ENCODE measurements around the gene MDGA2.

Gene MDGA2

DNA sequence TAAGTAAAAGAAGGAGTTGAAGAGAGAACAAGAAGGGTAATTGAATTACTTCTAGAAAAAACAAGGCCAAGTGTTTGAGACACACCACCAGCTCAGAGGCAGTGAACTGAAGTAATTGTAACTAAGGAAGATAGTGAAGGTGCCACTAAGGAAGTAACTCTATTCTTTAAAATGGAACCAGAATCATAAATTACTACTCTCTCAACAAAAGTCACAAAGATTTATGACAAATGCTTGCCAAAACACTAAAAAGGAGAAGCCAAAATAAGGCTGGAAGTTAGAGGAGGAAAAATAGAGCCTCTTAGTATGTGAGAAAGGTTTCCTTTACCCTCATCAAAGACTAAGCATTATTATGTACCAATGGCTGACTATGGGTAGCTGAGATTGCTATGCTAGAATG is 208.5 kb downstream of the MDGA2 start:
- no peaks in the 10 kb centered on the region for H3K36me3 Mint-ChIP-seq
- no peak overlapping the region for H3K27ac Mint-ChIP-seq

DNA sequence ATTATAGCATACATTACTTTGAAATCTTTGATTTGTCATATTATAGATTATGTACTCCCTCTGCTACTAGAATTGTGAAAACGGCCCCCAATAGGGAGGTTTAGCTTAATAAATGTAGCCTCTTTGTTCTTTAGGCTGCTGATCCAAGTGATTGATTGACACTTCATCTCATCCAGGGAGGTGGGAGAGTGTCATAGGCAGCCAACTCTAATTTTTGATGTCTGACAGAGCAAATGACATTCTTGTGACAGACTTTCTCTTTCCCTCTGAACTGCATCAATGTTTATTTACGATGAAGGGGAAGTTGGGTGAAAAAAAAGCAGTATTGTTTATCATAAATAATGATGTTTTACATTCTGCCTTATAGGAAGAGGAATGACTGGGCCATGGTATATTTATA is 221.4 kb downstream of the MDGA2 start:
- H3K36me3 Mint-ChIP-seq = no peaks in the 10 kb centered on the region
- no peak overlapping the region for H3K27ac Mint-ChIP-seq
- H3K27me3 Mint-ChIP-seq = no peaks in the 10 kb centered on the region
- H3K4me1 Mint-ChIP-seq = no peaks in the 10 kb centered on the region
- no peak overlapping the region for H3K4me3 Mint-ChIP-seq
- H3K9me3 Mint-ChIP-seq = peaks cover 4% of the 10 kb centered on the region

More for the DNA sequence above, 208.5 kb downstream of the MDGA2 start:
- H3K4me1 Mint-ChIP-seq = no peaks in the 10 kb centered on the region
- H3K9me3 Mint-ChIP-seq = peaks cover 16% of the 10 kb centered on the region
- H3K4me3 Mint-ChIP-seq = no peak overlapping the region
- no peaks in the 10 kb centered on the region for H3K27me3 Mint-ChIP-seq

DNA sequence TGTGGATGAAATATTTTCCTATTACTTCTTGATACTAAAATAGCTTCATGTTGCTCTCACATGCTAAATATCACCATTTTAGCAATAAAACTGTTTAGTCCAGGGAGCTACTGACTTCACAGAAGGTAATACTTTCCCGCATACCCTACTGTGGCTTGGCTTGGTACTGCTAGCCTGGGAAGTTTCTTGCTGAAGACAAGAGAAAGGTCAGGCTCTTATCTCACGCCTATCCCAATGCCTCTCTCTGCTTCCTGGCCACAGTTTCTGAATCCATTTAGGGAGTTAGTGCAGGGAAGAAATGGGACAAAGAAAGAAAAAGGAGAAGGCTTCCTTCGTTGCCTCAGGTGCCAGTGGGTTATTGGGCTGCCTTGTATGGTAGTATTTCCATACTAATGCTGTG is 228.3 kb downstream of the MDGA2 start:
- no peak overlapping the region for H3K4me3 Mint-ChIP-seq
- H3K27me3 Mint-ChIP-seq = no peaks in the 10 kb centered on the region
- H3K36me3 Mint-ChIP-seq = no peaks in the 10 kb centered on the region
- no peak overlapping the region for H3K27ac Mint-ChIP-seq
- H3K4me1 Mint-ChIP-seq = no peaks in the 10 kb centered on the region
- no peaks in the 10 kb centered on the region for H3K9me3 Mint-ChIP-seq

DNA sequence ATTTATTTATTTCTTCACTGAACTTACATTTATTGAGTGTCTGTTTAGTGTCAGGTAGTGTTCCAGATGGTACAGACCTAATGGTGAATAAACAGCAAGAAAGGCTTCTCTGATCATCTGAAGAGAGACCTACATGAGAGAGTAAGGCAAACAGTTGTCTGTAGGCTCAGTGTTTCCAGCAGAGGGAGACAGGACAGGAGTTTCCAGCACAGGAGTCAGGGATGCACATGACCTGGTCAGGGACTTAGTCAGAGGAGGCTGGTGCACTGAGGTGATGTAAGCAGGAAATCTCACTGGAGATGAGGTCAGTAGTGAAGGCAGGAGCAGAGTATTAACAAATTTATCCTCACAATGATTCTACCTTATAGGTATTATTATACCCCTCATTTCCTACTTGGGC is 233.2 kb downstream of the MDGA2 start:
- no peak overlapping the region for H3K4me3 Mint-ChIP-seq
- H3K36me3 Mint-ChIP-seq = no peaks in the 10 kb centered on the region
- no peaks in the 10 kb centered on the region for H3K27me3 Mint-ChIP-seq
- H3K27ac Mint-ChIP-seq = no peak overlapping the region
- peaks cover 4% of the 10 kb centered on the region for H3K9me3 Mint-ChIP-seq
- H3K4me1 Mint-ChIP-seq = no peaks in the 10 kb centered on the region

DNA sequence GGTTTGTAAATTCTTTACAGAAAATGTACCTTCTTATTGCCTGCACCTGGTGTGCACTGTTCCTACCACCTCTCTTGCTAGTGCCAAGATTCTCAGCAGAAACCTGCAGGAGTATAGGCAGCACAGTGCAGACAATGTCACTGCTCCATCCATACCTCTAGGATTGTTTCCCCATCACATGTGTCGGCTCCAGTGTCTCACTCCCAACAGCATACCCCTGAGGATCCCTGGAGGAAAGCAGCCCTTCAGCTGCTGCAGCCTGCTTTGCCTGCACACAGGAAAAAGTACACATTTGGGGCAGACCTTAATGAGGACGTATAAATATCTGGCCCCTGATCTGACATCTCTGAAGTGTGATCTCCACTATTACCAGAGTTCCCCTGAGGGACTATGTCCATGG is 235.5 kb downstream of the MDGA2 start:
- H3K27me3 Mint-ChIP-seq = no peaks in the 10 kb centered on the region
- H3K36me3 Mint-ChIP-seq = no peaks in the 10 kb centered on the region
- peaks cover 4% of the 10 kb centered on the region for H3K9me3 Mint-ChIP-seq
- no peaks in the 10 kb centered on the region for H3K4me1 Mint-ChIP-seq
- H3K27ac Mint-ChIP-seq = no peak overlapping the region
- H3K4me3 Mint-ChIP-seq = no peak overlapping the region

DNA sequence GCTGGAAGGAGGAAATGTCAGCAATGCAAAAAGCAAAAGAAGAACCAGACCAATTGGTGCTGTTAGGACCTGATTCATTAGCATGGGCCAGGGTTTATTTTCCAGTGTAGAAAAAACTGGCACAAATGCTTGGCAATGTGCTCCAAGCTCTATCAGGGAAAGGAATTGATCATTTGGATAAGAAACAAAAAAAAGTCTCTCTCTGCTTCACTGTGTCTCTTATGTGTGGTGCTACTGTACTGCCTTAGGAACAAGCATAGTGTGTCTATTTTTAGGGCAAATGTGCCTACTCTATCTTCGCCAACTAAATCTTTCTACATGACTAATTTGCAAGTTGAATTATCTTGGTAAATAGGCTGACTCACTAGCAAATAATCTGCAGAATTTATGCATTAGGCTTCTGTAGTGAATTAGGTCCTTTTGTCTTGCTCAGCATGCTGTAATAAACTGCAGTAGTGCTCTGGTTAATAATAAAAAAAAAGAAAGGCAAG is 236.7 kb downstream of the MDGA2 start:
- H3K4me3 Mint-ChIP-seq = no peak overlapping the region
- no peaks in the 10 kb centered on the region for H3K4me1 Mint-ChIP-seq
- no peaks in the 10 kb centered on the region for H3K36me3 Mint-ChIP-seq
- H3K27me3 Mint-ChIP-seq = no peaks in the 10 kb centered on the region
- no peak overlapping the region for H3K27ac Mint-ChIP-seq
- peaks cover 4% of the 10 kb centered on the region for H3K9me3 Mint-ChIP-seq

DNA sequence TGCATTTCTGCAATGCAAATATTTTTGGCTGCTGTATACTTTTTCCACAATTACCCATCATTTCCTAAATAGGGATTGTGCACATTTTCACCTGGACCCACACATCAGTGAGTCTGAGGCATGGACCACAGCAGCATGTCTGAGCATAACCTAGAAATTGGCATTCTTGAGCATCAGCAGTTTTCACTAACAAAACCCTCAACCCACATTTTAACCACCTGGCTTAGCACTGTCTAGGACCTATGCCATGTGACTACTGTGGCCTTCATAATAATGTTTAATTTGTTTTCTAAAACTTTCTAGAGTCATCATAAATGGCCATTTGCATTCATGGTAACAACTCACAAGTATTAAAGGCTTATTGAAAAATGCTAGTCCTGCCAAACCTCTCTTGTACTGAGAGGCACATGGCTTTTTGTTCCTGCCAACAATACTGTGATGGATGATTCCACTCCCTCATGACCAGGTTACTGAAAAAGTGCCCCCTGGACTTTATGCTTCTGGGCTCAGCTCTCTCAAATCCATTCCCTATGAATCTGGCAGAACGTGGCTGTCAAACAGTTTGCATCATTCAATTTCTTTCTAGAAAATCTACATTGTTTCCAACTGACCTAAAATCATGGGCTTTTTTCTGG is 240.0 kb downstream of the MDGA2 start:
- no peaks in the 10 kb centered on the region for H3K9me3 Mint-ChIP-seq
- no peaks in the 10 kb centered on the region for H3K4me1 Mint-ChIP-seq
- no peak overlapping the region for H3K4me3 Mint-ChIP-seq
- H3K36me3 Mint-ChIP-seq = no peaks in the 10 kb centered on the region
- H3K27me3 Mint-ChIP-seq = no peaks in the 10 kb centered on the region
- H3K27ac Mint-ChIP-seq = no peak overlapping the region

DNA sequence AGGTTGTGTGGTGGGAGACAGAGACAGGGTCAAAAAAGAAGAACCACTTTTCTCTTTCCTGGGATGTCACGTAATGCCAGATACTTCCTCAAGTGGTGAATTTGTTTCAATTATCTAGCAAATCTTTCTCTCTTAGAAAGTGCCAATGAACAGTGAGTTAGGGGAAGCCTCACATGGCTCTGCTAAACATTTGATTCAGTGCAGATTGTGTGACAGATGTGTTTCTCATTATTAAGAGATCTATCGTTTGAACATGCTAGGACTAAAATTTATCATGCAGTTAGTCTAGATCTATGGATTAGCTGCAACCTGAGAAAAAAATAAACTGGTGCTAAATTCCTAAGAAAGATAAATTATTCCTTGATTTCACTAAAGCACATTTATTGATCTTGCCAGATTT is 247.8 kb downstream of the MDGA2 start:
- no peak overlapping the region for H3K27ac Mint-ChIP-seq

DNA sequence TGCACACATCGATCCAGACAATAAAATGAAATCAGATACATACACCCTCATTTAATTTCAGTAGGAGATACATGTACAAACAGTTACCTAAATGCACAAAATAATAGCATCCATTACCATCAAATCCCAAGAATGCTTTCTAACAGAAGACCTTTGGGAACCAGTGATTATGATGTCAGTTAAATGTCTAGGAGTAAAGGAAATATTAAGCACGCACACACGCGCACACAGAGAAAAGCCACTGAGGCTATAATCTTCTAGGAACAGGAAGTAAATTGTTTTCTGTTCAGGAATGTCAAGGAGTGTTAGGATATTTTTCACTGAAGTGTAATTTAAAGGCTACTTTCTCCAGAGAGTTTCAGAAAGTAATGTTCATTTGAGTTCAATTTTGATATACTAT is 250.1 kb downstream of the MDGA2 start:
- H3K27me3 Mint-ChIP-seq = no peaks in the 10 kb centered on the region
- H3K4me3 Mint-ChIP-seq = no peak overlapping the region
- no peak overlapping the region for H3K27ac Mint-ChIP-seq
- H3K9me3 Mint-ChIP-seq = no peaks in the 10 kb centered on the region
- H3K4me1 Mint-ChIP-seq = no peaks in the 10 kb centered on the region
- no peaks in the 10 kb centered on the region for H3K36me3 Mint-ChIP-seq

More for the DNA sequence above, 247.8 kb downstream of the MDGA2 start:
- Mint-ChIP-seq H3K9me3 (no peaks in the 10 kb centered on the region), H3K4me3 (no peak overlapping the region), H3K36me3 (no peaks in the 10 kb centered on the region), H3K4me1 (no peaks in the 10 kb centered on the region), H3K27me3 (no peaks in the 10 kb centered on the region)

DNA sequence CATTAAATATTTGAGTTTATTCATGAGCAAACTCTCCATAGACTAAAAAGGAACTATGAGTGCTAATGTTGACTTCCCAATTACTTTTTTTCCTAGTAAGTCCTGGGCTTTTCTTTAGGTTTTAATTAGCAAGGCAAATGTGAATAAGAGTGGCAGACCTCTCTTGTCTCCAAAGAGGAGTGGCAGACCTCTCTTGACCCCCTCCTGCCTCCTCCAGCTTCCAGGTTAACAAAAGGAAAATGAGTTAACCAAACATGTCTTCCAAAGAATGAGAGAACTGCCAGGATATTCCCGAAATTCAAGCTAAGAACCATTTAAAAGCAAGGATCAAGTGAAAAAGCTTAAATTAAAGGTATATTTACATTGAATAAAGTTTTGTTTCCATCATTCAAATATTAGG is 253.2 kb downstream of the MDGA2 start:
- no peaks in the 10 kb centered on the region for H3K27me3 Mint-ChIP-seq
- H3K4me1 Mint-ChIP-seq = no peaks in the 10 kb centered on the region
- no peaks in the 10 kb centered on the region for H3K9me3 Mint-ChIP-seq
- no peak overlapping the region for H3K27ac Mint-ChIP-seq
- H3K36me3 Mint-ChIP-seq = no peaks in the 10 kb centered on the region
- no peak overlapping the region for H3K4me3 Mint-ChIP-seq

DNA sequence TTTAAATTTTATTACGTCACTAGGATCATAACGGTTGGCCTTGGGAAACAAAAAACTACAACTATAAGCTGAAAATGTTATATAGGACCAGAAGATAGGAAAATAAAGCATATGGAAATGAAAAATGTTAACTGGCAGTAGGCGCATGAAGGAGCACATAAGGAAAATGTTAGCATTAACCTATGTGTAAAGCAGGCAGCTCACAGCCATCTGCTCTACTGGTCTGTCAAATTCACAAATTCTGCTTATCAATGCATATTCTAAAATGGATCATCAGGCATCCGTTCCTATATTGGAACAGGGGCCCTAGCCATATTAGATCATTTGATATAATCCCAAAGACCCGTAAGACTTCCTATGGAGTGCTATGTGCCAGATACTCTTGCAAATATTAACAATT is 263.9 kb downstream of the MDGA2 start:
- H3K27me3 Mint-ChIP-seq = no peaks in the 10 kb centered on the region
- peaks cover 4% of the 10 kb centered on the region for H3K9me3 Mint-ChIP-seq

DNA sequence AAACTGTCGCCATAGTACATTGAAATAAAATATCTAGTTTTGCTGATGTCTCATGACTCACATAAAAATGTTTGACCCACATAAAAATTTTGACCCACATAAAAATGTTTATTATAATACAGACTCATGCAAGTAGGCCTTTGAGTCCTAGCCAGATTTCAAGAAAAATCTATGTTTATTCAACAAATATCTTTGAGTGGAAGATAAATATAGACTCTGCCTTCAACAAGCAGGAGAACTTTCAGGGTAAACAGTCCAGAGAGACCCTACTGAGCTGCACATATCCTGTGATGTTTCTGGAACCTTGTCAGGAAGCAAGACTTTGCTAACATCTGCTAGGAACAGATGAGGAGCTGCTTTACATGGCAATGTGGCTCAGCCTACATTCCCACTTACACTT is 283.1 kb downstream of the MDGA2 start:
- no peak overlapping the region for H3K4me3 Mint-ChIP-seq
- no peaks in the 10 kb centered on the region for H3K36me3 Mint-ChIP-seq
- no peaks in the 10 kb centered on the region for H3K9me3 Mint-ChIP-seq
- H3K4me1 Mint-ChIP-seq = no peaks in the 10 kb centered on the region
- no peaks in the 10 kb centered on the region for H3K27me3 Mint-ChIP-seq
- no peak overlapping the region for H3K27ac Mint-ChIP-seq

More for the DNA sequence above, 263.9 kb downstream of the MDGA2 start:
- no peak overlapping the region for H3K27ac Mint-ChIP-seq
- no peak overlapping the region for H3K4me3 Mint-ChIP-seq
- no peaks in the 10 kb centered on the region for H3K4me1 Mint-ChIP-seq
- H3K36me3 Mint-ChIP-seq = no peaks in the 10 kb centered on the region

DNA sequence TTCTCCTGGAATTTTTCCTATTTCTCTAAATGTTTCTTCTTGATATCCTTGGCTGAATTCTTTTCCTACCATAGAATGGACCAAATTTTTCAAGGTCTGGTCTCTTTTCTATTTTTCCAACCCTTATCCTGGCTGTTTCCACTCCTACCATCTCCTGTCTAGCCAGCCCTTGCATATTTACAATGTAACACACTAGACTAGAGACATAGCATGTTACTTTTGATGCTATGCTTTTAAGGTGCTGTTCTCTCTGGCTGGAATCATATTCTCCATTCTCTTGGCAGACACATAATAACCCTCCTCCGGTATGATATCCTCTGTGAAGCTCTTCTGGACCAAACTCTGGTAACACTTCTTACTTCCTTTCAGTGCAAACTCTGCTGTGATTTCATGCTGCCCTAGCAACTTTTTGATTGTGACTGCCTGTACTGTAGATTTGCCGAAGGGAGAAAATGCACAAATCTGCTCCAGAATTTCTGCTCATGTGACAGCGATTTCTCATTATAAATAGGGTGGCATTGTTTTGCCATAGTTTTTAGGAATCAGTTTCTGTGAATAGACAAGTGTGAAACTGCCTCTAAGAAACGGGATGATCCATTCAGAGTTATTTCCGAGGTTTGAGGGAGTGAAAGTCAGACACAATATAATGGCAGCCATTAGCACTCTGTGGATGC is 284.4 kb downstream of the MDGA2 start:
- no peaks in the 10 kb centered on the region for H3K4me1 Mint-ChIP-seq
- no peaks in the 10 kb centered on the region for H3K36me3 Mint-ChIP-seq
- H3K4me3 Mint-ChIP-seq = no peak overlapping the region
- no peaks in the 10 kb centered on the region for H3K9me3 Mint-ChIP-seq
- no peak overlapping the region for H3K27ac Mint-ChIP-seq
- H3K27me3 Mint-ChIP-seq = no peaks in the 10 kb centered on the region

DNA sequence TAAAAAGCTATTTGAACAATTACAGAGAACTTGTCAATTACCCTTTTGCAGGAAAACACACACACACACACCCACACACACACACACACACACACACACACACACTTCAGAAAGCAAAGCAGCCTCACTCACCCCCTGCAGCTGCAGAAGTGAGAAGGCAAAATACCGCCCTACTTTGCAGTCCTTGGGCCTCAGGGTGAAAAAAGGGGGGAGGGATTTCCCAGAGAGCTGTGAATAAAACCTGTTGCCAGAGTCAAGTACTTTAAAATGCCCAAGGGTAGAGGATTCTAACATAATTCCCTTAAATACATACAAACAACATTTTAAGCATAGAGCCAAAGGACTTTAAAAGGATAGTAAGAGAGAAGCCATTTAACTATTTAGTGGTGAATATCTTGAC is 285.9 kb downstream of the MDGA2 start:
- no peaks in the 10 kb centered on the region for H3K9me3 Mint-ChIP-seq

DNA sequence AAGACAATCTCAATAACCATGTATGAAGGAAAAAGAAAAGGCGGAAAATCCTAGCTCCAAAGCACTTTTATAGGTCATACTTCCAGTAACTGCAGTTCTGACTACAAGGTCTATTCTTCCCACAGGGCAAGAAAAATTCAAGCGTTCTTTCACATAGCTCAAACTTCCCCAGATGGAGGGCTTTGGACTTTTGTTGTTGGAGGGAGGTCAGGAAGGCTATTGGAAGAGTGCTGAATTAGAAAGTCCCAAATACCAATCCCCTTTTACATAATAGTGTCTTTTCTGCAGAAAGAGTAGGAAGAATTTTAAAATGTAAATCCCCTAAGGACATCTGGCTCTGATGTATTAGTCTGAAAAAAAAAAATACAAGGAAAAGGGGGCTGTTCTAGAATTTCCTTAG is 309.4 kb downstream of the MDGA2 start:
- no peak overlapping the region for H3K27ac Mint-ChIP-seq
- no peaks in the 10 kb centered on the region for H3K4me1 Mint-ChIP-seq
- H3K27me3 Mint-ChIP-seq = no peaks in the 10 kb centered on the region
- no peak overlapping the region for H3K4me3 Mint-ChIP-seq
- peaks cover 5% of the 10 kb centered on the region for H3K9me3 Mint-ChIP-seq
- H3K36me3 Mint-ChIP-seq = no peaks in the 10 kb centered on the region

More for the DNA sequence above, 285.9 kb downstream of the MDGA2 start:
- no peaks in the 10 kb centered on the region for H3K27me3 Mint-ChIP-seq
- H3K36me3 Mint-ChIP-seq = no peaks in the 10 kb centered on the region
- H3K4me1 Mint-ChIP-seq = no peaks in the 10 kb centered on the region
- H3K27ac Mint-ChIP-seq = no peak overlapping the region
- no peak overlapping the region for H3K4me3 Mint-ChIP-seq

DNA sequence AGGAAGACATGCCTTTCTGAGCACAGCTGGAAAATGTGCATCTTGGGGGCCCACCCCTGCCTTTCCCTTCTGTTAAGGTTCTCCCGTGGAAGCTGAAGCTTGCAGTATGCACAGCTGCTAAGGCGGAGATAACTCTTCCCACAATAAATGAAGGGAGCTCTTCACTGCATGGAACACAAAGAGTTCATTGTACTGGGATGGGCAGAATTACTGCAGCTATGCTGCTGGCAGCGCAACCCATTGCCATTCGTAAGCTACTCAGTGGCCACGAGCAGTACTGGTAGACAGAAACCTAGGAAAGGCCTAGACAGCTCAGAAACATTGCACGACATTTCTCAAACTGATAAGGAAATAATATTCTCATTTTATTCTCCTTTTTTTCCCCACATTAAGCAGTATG is 310.2 kb downstream of the MDGA2 start:
- H3K4me1 Mint-ChIP-seq = no peaks in the 10 kb centered on the region

DNA sequence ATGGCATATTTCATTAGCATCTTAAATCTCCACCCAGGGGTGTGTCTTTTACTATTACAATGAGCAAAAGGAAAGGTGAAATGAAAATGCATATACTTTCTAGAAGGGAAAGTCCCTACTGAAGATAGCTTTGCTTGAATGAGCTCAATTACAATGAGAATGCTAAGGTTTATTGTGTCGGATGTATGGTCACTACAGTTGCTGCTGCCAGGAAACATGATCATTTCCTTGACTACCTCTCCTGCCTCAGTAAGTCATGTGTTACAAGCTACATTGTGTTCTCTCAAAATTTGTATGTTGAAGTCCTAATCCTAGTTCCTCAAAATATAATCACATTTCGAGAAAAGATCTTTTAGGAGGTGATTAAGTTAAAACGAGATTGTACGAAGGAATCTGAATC is 322.2 kb downstream of the MDGA2 start:
- H3K9me3 Mint-ChIP-seq = peaks cover 2% of the 10 kb centered on the region
- H3K27ac Mint-ChIP-seq = no peak overlapping the region
- no peaks in the 10 kb centered on the region for H3K27me3 Mint-ChIP-seq
- H3K36me3 Mint-ChIP-seq = no peaks in the 10 kb centered on the region
- no peak overlapping the region for H3K4me3 Mint-ChIP-seq
- no peaks in the 10 kb centered on the region for H3K4me1 Mint-ChIP-seq

More for the DNA sequence above, 310.2 kb downstream of the MDGA2 start:
- Mint-ChIP-seq H3K4me3 (no peak overlapping the region), H3K36me3 (no peaks in the 10 kb centered on the region), H3K9me3 (peaks cover 4% of the 10 kb centered on the region), H3K27me3 (no peaks in the 10 kb centered on the region), H3K27ac (no peak overlapping the region)

Measured in activated naive CD4-positive, alpha-beta T cell treated with anti-CD3 and anti-CD28 coated beads, Interleukin-2, amount 50 U/mL, for 24 hours (primary cell).